ENCODE measurements around the gene LGR5.

The LGR5 gene

GRCh38 chr12:71610031-71610795, 170.6 kb downstream of the LGR5 start:
- TF ChIP-seq EZH2phosphoT487 (conservative IDR thresholded peaks at IDR 0.05; ENCODE audit: low read length) (no peak), CTCF (IDR thresholded peaks at IDR 0.05; ENCODE audit: insufficient read depth, low read length, poor library complexity, severe bottlenecking) (no peak)

GRCh38 chr12:71621938-71622337, 182.3 kb downstream of the LGR5 start:
- Histone ChIP-seq H3K9me2 (replicated peaks; ENCODE audit: insufficient read depth, low read length) (no peaks in the 10 kb centered on the region), H3K36me3 (ENCODE audit: low read length) (peaks cover 78% of the 10 kb centered on the region), H4K20me1 (ENCODE audit: low read depth, low read length) (no peaks in the 10 kb centered on the region)

More at GRCh38 chr12:71610031-71610795, 170.6 kb downstream of the LGR5 start:
- Histone ChIP-seq H4K20me1 (ENCODE audit: low read depth, low read length) (no peaks in the 10 kb centered on the region), H3K9me2 (replicated peaks; ENCODE audit: insufficient read depth, low read length) (no peaks in the 10 kb centered on the region), H3K4me3 (ENCODE audit: insufficient read depth, low read length, poor library complexity, severe bottlenecking) (no peak overlapping the region), H3K36me3 (ENCODE audit: low read length) (peaks cover 74% of the 10 kb centered on the region), H3K27ac (ENCODE audit: low read depth, low read length) (no peak overlapping the region), H3K4me2 (ENCODE audit: low read depth, low read length, poor library complexity, severe bottlenecking) (no peak overlapping the region), H3K9ac (ENCODE audit: low read length) (no peak overlapping the region), H3K9me3 (ENCODE audit: insufficient read depth, low read length) (no peaks in the 10 kb centered on the region), H3K27me3 (ENCODE audit: low read length) (no peaks in the 10 kb centered on the region), H3K79me2 (ENCODE audit: insufficient read depth, low read length) (no peaks in the 10 kb centered on the region), H2AFZ (ENCODE audit: low read depth, low read length, severe bottlenecking) (no peak overlapping the region), H3F3A (ENCODE audit: insufficient read depth) (no peaks in the 10 kb centered on the region)

GRCh38 chr12:71625476-71625875, 185.9 kb downstream of the LGR5 start:
- H3K9me2 ChIP-seq (replicated peaks; ENCODE audit: insufficient read depth, low read length): no peaks in the 10 kb centered on the region
- no peak overlapping the region for H3K9ac ChIP-seq (ENCODE audit: low read length)
- H3K4me2 ChIP-seq (ENCODE audit: low read depth, low read length, poor library complexity, severe bottlenecking): no peak overlapping the region
- no peaks in the 10 kb centered on the region for H4K20me1 ChIP-seq (ENCODE audit: low read depth, low read length)
- H3K27me3 ChIP-seq (ENCODE audit: low read length): no peaks in the 10 kb centered on the region
- no peak overlapping the region for H2AFZ ChIP-seq (ENCODE audit: low read depth, low read length, severe bottlenecking)
- TF ChIP-seq CTCF (IDR thresholded peaks at IDR 0.05; ENCODE audit: insufficient read depth, low read length, poor library complexity, severe bottlenecking) (no peak), EZH2phosphoT487 (conservative IDR thresholded peaks at IDR 0.05; ENCODE audit: low read length) (no peak)
- no peak overlapping the region for H3K4me3 ChIP-seq (ENCODE audit: insufficient read depth, low read length, poor library complexity, severe bottlenecking)
- H3K27ac ChIP-seq (ENCODE audit: low read depth, low read length): no peak overlapping the region
- no peaks in the 10 kb centered on the region for H3K9me3 ChIP-seq (ENCODE audit: insufficient read depth, low read length)
- H3F3A ChIP-seq (ENCODE audit: insufficient read depth): peaks cover 13% of the 10 kb centered on the region
- peaks cover 82% of the 10 kb centered on the region for H3K36me3 ChIP-seq (ENCODE audit: low read length)
- H3K79me2 ChIP-seq (ENCODE audit: insufficient read depth, low read length): no peaks in the 10 kb centered on the region; the same call in 1 of the 2 replicates

More at GRCh38 chr12:71621938-71622337, 182.3 kb downstream of the LGR5 start:
- Histone ChIP-seq H3K79me2 (ENCODE audit: insufficient read depth, low read length) (no peaks in the 10 kb centered on the region), H2AFZ (ENCODE audit: low read depth, low read length, severe bottlenecking) (no peak overlapping the region), H3K27ac (ENCODE audit: low read depth, low read length) (no peak overlapping the region), H3F3A (ENCODE audit: insufficient read depth) (no peaks in the 10 kb centered on the region; the same call in none of the 2 replicates), H3K4me3 (ENCODE audit: insufficient read depth, low read length, poor library complexity, severe bottlenecking) (no peak overlapping the region), H3K4me2 (ENCODE audit: low read depth, low read length, poor library complexity, severe bottlenecking) (no peak overlapping the region), H3K27me3 (ENCODE audit: low read length) (no peaks in the 10 kb centered on the region), H3K9ac (ENCODE audit: low read length) (no peak overlapping the region), H3K9me3 (ENCODE audit: insufficient read depth, low read length) (no peaks in the 10 kb centered on the region)
- TF ChIP-seq EZH2phosphoT487 (conservative IDR thresholded peaks at IDR 0.05; ENCODE audit: low read length) (no peak), CTCF (IDR thresholded peaks at IDR 0.05; ENCODE audit: insufficient read depth, low read length, poor library complexity, severe bottlenecking) (no peak)

Measured in SU-DHL-6 (cell line).